SK-N-SH treated with all-trans-retinoic acid at 6 μM for 48 hours (cell line): ENCODE results near the gene SHC3.

ENCODE experiments used
- ATAC-seq: fragments of 200-7000 bp; cut with Tn5 transposase; 3 replicates; pipeline ENCODE4 v1.9.1; 2020; ENCODE audit warnings: mild to moderate bottlenecking, moderate library complexity
- BACH2 ChIP-seq: fragments of 250-450 bp; sonication (Bioruptor Pico); IDR thresholded peaks from 2 replicates; pipeline ENCODE4 v1.9.0; 2021; ENCODE audit warnings: mild to moderate bottlenecking, borderline replicate concordance
- CSDC2 ChIP-seq: fragments of 250-450 bp; sonication (Bioruptor Pico); IDR thresholded peaks from 2 replicates; pipeline ENCODE4 v1.5.0; 2020; ENCODE audit warnings: mild to moderate bottlenecking, moderate library complexity
- ESRRG ChIP-seq: fragments of 250-450 bp; sonication (Bioruptor Pico); IDR thresholded peaks from 2 replicates; pipeline ENCODE4 v1.6.1; 2021; ENCODE audit warnings: mild to moderate bottlenecking
- GLIS3 ChIP-seq: fragments of 250-450 bp; sonication (Bioruptor Pico); IDR thresholded peaks from 2 replicates; pipeline ENCODE4 v1.5.0; 2020; ENCODE audit warnings: mild to moderate bottlenecking, moderate library complexity
- ISL1 ChIP-seq: fragments of 250-450 bp; sonication (Bioruptor Pico); IDR thresholded peaks from 2 replicates; pipeline ENCODE4 v2.1.2; 2022; ENCODE audit warnings: mild to moderate bottlenecking, moderate library complexity
- OSR1 ChIP-seq: fragments of 250-450 bp; sonication (Bioruptor Pico); IDR thresholded peaks from 2 replicates; pipeline ENCODE4 v1.8.0; 2022; ENCODE audit warnings: moderate library complexity, mild to moderate bottlenecking, inconsistent platforms
- PPARA ChIP-seq: fragments of 250-450 bp; sonication (Bioruptor Pico); IDR thresholded peaks from 2 replicates; pipeline ENCODE4 v1.5.0; 2020; ENCODE audit warnings: mild to moderate bottlenecking, borderline replicate concordance
- RARB ChIP-seq: fragments of 250-450 bp; sonication (Bioruptor Pico); IDR thresholded peaks from 2 replicates; pipeline ENCODE4 v1.8.0; 2021; ENCODE audit warnings: mild to moderate bottlenecking, moderate library complexity
- TOX ChIP-seq: fragments of 250-450 bp; sonication (Bioruptor Pico); IDR thresholded peaks from 2 replicates; pipeline ENCODE4 v1.8.0; 2021; ENCODE audit warnings: mild to moderate bottlenecking, moderate library complexity, borderline replicate concordance
- ZC3H10 ChIP-seq: fragments of 250-450 bp; sonication (Bioruptor Pico); IDR thresholded peaks from 2 replicates; pipeline ENCODE4 v1.5.1; 2021; ENCODE audit warnings: mild to moderate bottlenecking, moderate library complexity
- ZFP3 ChIP-seq: fragments of 250-450 bp; sonication (Bioruptor Pico); IDR thresholded peaks from 2 replicates; pipeline ENCODE4 v1.5.0; 2020; ENCODE audit warnings: mild to moderate bottlenecking, moderate library complexity
- ZFP30 ChIP-seq: fragments of 450-650 bp; formaldehyde crosslinking; IDR thresholded peaks from 2 replicates; pipeline ENCODE4 v1.5.0; 2022; ENCODE audit warnings: mild to moderate bottlenecking, moderate library complexity
- ZNF565 ChIP-seq: fragments of 450-650 bp; formaldehyde crosslinking; conservative IDR thresholded peaks from 2 replicates; pipeline ENCODE4 v1.5.0; 2020; ENCODE audit warnings: low read depth, mild to moderate bottlenecking, moderate library complexity
- ZNF70 ChIP-seq: fragments of 450-650 bp; formaldehyde crosslinking; IDR thresholded peaks from 2 replicates; pipeline ENCODE4 v1.5.0; 2020; ENCODE audit warnings: mild to moderate bottlenecking, moderate library complexity
- ZNF8 ChIP-seq: fragments of 450-650 bp; formaldehyde crosslinking; IDR thresholded peaks from 2 replicates; pipeline ENCODE4 v1.5.0; 2020; ENCODE audit warnings: mild to moderate bottlenecking, moderate library complexity
- TF ChIP-seq, protein P1 (sequence below): fragments of 250-450 bp; sonication (Bioruptor Pico); IDR thresholded peaks from 2 replicates; pipeline ENCODE4 v1.5.1; 2020; ENCODE audit warnings: low read depth, mild to moderate bottlenecking, moderate library complexity
- TF ChIP-seq, protein P2 (sequence below): fragments of 250-450 bp; sonication (Bioruptor Pico); IDR thresholded peaks from 2 replicates; pipeline ENCODE4 v1.5.1; 2021; ENCODE audit warnings: mild to moderate bottlenecking, moderate library complexity
- TF ChIP-seq, protein P3 (sequence below): fragments of 250-450 bp; sonication (Bioruptor Pico); IDR thresholded peaks from 2 replicates; pipeline ENCODE4 v1.8.0; 2021; ENCODE audit warnings: low read depth, mild to moderate bottlenecking, moderate library complexity, borderline replicate concordance
- TF ChIP-seq, protein P4 (sequence below): fragments of 250-450 bp; sonication (Bioruptor Pico); IDR thresholded peaks from 2 replicates; pipeline ENCODE4 v1.8.0; 2020; ENCODE audit warnings: mild to moderate bottlenecking, moderate library complexity, borderline replicate concordance
- TF ChIP-seq, protein P5 (sequence below): fragments of 250-450 bp; sonication (Bioruptor Pico); IDR thresholded peaks from 2 replicates; pipeline ENCODE4 v1.5.0; 2020; ENCODE audit warnings: mild to moderate bottlenecking, moderate library complexity

SHC3 gene

DNA sequence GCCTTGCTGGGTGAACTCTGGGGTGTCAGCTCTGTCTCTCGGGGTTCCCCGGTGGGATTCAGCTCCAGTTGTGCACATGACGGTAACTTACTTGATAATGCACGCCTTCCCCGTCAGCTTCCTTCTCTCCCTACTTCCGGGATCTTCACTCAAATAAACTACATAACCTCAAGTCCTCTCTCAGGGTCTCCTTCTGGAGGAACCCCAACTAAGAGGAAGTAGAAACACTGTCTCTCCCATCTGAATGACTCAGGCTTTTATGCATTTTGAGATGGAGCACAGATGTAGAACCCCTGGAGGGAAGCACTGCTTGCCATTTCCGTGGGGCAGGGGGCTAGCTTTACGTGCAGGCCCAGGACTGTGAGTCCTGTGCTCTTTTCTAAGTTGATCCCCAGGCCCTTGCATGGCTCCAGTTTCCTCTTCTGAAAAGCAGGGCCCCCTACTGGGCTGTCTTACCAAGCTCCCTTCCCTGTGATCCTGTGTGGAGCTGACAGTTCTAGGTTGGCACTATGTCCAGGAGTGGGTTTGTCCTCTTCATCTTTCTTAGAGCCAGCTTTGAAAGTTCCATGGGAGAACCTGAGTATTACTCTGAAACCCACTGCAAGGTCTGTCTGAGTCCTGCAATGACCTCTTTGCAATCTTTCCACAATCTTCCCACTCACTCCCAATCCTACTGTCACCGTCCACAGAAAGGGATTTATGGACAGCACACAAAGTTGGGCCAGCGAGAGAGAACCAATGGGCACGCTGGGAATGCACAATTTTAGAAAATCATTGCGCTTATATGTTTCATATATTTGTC lies 169.7 kb downstream of the SHC3 start:
- ATAC-seq = peak; percentile 60
- TF ChIP-seq, protein P1, sequence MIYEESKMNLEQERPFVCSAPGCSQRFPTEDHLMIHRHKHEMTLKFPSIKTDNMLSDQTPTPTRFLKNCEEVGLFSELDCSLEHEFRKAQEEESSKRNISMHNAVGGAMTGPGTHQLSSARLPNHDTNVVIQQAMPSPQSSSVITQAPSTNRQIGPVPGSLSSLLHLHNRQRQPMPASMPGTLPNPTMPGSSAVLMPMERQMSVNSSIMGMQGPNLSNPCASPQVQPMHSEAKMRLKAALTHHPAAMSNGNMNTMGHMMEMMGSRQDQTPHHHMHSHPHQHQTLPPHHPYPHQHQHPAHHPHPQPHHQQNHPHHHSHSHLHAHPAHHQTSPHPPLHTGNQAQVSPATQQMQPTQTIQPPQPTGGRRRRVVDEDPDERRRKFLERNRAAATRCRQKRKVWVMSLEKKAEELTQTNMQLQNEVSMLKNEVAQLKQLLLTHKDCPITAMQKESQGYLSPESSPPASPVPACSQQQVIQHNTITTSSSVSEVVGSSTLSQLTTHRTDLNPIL = no peak
- TF ChIP-seq GLIS3 (CRISPR knock-in tag) = no peak
- TF ChIP-seq, protein P2, sequence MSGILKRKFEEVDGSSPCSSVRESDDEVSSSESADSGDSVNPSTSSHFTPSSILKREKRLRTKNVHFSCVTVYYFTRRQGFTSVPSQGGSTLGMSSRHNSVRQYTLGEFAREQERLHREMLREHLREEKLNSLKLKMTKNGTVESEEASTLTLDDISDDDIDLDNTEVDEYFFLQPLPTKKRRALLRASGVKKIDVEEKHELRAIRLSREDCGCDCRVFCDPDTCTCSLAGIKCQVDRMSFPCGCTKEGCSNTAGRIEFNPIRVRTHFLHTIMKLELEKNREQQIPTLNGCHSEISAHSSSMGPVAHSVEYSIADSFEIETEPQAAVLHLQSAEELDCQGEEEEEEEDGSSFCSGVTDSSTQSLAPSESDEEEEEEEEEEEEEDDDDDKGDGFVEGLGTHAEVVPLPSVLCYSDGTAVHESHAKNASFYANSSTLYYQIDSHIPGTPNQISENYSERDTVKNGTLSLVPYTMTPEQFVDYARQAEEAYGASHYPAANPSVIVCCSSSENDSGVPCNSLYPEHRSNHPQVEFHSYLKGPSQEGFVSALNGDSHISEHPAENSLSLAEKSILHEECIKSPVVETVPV (CRISPR knock-in tag) = no peak
- TF ChIP-seq CSDC2 (CRISPR knock-in tag) = no peak
- TF ChIP-seq OSR1 (CRISPR knock-in tag) = no peak
- no peak for TF ChIP-seq ISL1 (CRISPR knock-in tag)
- TF ChIP-seq PPARA (CRISPR knock-in tag) = no peak
- TF ChIP-seq BACH2 (CRISPR knock-in tag) = no peak
- no peak for TF ChIP-seq ZNF565 (CRISPR knock-in tag)
- TF ChIP-seq ZC3H10 (CRISPR knock-in tag) = no peak
- TF ChIP-seq ZFP3 = no peak
- TF ChIP-seq RARB (CRISPR knock-in tag) = no peak
- TF ChIP-seq ZNF8 = no peak
- no peak for TF ChIP-seq ZFP30 (CRISPR knock-in tag)
- TF ChIP-seq, protein P3, sequence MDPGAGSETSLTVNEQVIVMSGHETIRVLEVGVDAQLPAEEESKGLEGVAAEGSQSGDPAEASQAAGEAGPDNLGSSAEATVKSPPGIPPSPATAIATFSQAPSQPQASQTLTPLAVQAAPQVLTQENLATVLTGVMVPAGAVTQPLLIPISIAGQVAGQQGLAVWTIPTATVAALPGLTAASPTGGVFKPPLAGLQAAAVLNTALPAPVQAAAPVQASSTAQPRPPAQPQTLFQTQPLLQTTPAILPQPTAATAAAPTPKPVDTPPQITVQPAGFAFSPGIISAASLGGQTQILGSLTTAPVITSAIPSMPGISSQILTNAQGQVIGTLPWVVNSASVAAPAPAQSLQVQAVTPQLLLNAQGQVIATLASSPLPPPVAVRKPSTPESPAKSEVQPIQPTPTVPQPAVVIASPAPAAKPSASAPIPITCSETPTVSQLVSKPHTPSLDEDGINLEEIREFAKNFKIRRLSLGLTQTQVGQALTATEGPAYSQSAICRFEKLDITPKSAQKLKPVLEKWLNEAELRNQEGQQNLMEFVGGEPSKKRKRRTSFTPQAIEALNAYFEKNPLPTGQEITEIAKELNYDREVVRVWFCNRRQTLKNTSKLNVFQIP = no peak
- TF ChIP-seq, protein P4, sequence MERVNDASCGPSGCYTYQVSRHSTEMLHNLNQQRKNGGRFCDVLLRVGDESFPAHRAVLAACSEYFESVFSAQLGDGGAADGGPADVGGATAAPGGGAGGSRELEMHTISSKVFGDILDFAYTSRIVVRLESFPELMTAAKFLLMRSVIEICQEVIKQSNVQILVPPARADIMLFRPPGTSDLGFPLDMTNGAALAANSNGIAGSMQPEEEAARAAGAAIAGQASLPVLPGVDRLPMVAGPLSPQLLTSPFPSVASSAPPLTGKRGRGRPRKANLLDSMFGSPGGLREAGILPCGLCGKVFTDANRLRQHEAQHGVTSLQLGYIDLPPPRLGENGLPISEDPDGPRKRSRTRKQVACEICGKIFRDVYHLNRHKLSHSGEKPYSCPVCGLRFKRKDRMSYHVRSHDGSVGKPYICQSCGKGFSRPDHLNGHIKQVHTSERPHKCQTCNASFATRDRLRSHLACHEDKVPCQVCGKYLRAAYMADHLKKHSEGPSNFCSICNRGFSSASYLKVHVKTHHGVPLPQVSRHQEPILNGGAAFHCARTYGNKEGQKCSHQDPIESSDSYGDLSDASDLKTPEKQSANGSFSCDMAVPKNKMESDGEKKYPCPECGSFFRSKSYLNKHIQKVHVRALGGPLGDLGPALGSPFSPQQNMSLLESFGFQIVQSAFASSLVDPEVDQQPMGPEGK (CRISPR knock-in tag) = no peak
- TF ChIP-seq, protein P5, sequence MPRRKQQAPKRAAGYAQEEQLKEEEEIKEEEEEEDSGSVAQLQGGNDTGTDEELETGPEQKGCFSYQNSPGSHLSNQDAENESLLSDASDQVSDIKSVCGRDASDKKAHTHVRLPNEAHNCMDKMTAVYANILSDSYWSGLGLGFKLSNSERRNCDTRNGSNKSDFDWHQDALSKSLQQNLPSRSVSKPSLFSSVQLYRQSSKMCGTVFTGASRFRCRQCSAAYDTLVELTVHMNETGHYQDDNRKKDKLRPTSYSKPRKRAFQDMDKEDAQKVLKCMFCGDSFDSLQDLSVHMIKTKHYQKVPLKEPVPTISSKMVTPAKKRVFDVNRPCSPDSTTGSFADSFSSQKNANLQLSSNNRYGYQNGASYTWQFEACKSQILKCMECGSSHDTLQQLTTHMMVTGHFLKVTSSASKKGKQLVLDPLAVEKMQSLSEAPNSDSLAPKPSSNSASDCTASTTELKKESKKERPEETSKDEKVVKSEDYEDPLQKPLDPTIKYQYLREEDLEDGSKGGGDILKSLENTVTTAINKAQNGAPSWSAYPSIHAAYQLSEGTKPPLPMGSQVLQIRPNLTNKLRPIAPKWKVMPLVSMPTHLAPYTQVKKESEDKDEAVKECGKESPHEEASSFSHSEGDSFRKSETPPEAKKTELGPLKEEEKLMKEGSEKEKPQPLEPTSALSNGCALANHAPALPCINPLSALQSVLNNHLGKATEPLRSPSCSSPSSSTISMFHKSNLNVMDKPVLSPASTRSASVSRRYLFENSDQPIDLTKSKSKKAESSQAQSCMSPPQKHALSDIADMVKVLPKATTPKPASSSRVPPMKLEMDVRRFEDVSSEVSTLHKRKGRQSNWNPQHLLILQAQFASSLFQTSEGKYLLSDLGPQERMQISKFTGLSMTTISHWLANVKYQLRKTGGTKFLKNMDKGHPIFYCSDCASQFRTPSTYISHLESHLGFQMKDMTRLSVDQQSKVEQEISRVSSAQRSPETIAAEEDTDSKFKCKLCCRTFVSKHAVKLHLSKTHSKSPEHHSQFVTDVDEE (CRISPR knock-in tag) = no peak

DNA sequence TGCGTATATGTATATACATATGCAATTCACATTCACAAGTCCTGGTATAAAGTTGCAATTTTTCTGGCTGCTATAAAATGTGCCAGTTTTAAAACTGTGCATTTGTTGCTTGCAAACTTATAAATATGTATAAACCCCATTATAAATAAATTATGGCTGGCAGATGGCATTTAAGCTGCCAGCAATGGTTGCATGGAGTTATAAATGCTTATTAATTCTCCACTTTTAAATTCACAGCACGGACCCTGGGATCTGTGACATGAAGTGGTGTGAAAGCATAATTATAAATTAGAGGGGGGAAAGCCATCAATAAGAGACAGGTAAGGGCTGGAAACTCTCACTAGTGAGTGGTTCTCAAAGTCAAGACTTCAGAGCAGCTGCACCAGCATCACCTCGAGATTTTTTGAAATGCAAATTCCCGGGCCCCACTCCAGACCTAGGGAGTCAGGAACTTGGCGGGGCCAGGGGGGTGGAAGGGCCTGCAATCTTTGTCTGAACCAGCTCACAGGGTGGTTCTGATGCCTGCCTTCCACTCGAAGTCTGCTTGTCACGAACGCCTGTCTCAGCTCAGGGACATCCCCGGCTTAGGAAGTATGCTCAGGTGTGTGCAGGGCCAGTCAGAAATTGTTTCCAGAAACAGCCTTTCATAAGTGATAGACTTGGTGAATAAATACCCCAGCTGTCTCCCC lies 170.4 kb downstream of the SHC3 start:
- no peak for ATAC-seq
- TF ChIP-seq, protein P3 = no peak
- TF ChIP-seq ZNF8 = no peak
- TF ChIP-seq ZNF70 (CRISPR knock-in tag) = no peak
- no peak for TF ChIP-seq ISL1 (CRISPR knock-in tag)
- TF ChIP-seq ESRRG (CRISPR knock-in tag) = no peak
- no peak for TF ChIP-seq GLIS3 (CRISPR knock-in tag)
- TF ChIP-seq TOX (CRISPR knock-in tag) = no peak
